ENCODE data around the gene GIPR. TPM values are rescaled to one million over a fixed set of nuclear protein-coding genes. Genes with fewer than 3 reads are reported as not detected.

The GIPR gene
- total RNA-seq, 1 experiment from 2014 or later, result 0.61 TPM

DNA sequence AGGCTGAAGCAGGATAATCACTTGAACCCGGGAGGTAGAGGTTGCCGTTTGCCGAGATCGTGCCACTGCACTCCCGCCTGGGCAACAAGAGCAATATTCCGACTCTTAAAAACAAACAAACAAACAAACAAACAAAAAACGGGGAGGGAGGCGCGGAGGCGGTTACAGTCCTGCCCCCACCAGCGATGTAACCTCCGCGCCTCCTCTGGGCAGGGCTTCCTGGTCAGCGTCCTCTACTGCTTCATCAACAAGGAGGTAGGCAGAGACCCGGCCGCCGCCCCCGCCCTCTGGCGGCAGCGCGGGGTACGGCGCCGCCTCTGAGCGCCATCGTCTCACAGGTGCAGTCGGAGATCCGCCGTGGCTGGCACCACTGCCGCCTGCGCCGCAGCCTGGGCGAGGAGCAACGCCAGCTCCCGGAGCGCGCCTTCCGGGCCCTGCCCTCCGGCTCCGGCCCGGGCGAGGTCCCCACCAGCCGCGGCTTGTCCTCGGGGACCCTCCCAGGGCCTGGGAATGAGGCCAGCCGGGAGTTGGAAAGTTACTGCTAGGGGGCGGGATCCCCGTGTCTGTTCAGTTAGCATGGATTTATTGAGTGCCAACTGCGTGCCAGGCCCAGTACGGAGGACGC, 13.5 kb downstream of the GIPR start:
- H3K4me1 Mint-ChIP-seq, result peaks cover 7 to 19% of the 10 kb centered on the region in 2 experiments
- Histone ChIP-seq H4K20me1 (ENCODE audit: control insufficient read depth, insufficient read depth, insufficient read length) (no peaks in the 10 kb centered on the region), H2BK20ac (ENCODE audit: low read depth, low read length, poor library complexity, severe bottlenecking) (no peak overlapping the region), H3K9me3 (ENCODE audit: control insufficient read depth, low read depth, low read length) (no peaks in the 10 kb centered on the region), H3K18ac (ENCODE audit: insufficient read length, low read depth, low read length) (no peak overlapping the region), H2BK5ac (ENCODE audit: insufficient read length, low read length) (no peak overlapping the region), H2AFZ (ENCODE audit: low read length) (no peak overlapping the region), H4K91ac (ENCODE audit: insufficient read length, low read depth, low read length) (no peak overlapping the region), H4K8ac (replicated peaks; ENCODE audit: insufficient read length, low read depth, low read length) (no peak overlapping the region), H3K56ac (ENCODE audit: insufficient read length, low read depth, low read length) (no peak overlapping the region), H3K4me1 (ENCODE audit: insufficient read depth, low read length) (no peaks in the 10 kb centered on the region), H2BK120ac (ENCODE audit: low read depth, low read length, poor library complexity, severe bottlenecking) (no peak overlapping the region), H3K4ac (ENCODE audit: low read depth, low read length) (no peak overlapping the region), H2AK5ac (ENCODE audit: insufficient read length, low read length) (no peak overlapping the region), H3K27me3 (ENCODE audit: insufficient read depth, low read length) (no peaks in the 10 kb centered on the region), H2BK15ac (ENCODE audit: low read depth, low read length) (no peak overlapping the region), H3K27ac (ENCODE audit: insufficient read length, low read depth, low read length) (no peak overlapping the region), H3T11ph (ENCODE audit: low read length) (no peak overlapping the region), H3K79me1 (ENCODE audit: insufficient read depth, low read depth, low read length, poor library complexity, severe bottlenecking) (no peaks in the 10 kb centered on the region), H3K23ac (ENCODE audit: insufficient read length, low read depth, low read length) (no peak overlapping the region), H3K4me2 (ENCODE audit: insufficient read depth, insufficient read length, low read length) (peak overlapping the region; percentile 20), H3K23me2 (ENCODE audit: insufficient read length, low read depth, low read length, poor library complexity, severe bottlenecking) (peaks cover 11% of the 10 kb centered on the region), H4K5ac (ENCODE audit: insufficient read length, low read depth, low read length) (no peak overlapping the region), H2BK12ac (ENCODE audit: insufficient read length, low read depth, low read length) (no peak overlapping the region), H3K14ac (ENCODE audit: insufficient read depth, low read length) (no peak overlapping the region), H3K79me2 (ENCODE audit: insufficient read depth, low read length) (no peaks in the 10 kb centered on the region), H3K9ac (ENCODE audit: extremely low read depth, insufficient read length, low read length) (no peak overlapping the region)
- no CpG with 5 or more reads among the region's 51 CpGs for WGBS (ENCODE audit: extremely low coverage, insufficient read length, low lambda C conversion rate)
- H3K4me3 Mint-ChIP-seq, result peak overlapping the region; percentile 53 to 73
- H3K27ac Mint-ChIP-seq, result peak overlapping the region in 1 of 3 experiments; percentile 59; a peak in 1 of 7 replicates
- TF ChIP-seq, protein P1, sequence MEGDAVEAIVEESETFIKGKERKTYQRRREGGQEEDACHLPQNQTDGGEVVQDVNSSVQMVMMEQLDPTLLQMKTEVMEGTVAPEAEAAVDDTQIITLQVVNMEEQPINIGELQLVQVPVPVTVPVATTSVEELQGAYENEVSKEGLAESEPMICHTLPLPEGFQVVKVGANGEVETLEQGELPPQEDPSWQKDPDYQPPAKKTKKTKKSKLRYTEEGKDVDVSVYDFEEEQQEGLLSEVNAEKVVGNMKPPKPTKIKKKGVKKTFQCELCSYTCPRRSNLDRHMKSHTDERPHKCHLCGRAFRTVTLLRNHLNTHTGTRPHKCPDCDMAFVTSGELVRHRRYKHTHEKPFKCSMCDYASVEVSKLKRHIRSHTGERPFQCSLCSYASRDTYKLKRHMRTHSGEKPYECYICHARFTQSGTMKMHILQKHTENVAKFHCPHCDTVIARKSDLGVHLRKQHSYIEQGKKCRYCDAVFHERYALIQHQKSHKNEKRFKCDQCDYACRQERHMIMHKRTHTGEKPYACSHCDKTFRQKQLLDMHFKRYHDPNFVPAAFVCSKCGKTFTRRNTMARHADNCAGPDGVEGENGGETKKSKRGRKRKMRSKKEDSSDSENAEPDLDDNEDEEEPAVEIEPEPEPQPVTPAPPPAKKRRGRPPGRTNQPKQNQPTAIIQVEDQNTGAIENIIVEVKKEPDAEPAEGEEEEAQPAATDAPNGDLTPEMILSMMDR (conservative IDR thresholded peaks at IDR 0.05), result peak; percentile 99
- peaks cover 32% of the 10 kb centered on the region for H3K27me3 Mint-ChIP-seq (ENCODE audit: low read depth)
- peak; percentile 94 for DNase-seq
- peaks cover 13 to 23% (median 20%) of the 10 kb centered on the region in 3 experiments for H3K36me3 Mint-ChIP-seq (ENCODE audit: insufficient read depth in 1 of 3, low read depth in 3 of 3)
- no peaks in the 10 kb centered on the region for H3K9me3 Mint-ChIP-seq

Measured in H9 (cell line).